GM10847 (cell line): ENCODE data around the gene MAPKAPK2.

ENCODE experiments used
- POLR2A ChIP-seq: IDR thresholded peaks from 2 replicates; pipeline ENCODE4 v1.6.1; 2011; ENCODE audit not compliant: insufficient read length; ENCODE audit errors: extremely low read depth

MAPKAPK2 gene

GRCh38 chr1:206704226-206704625 lies 19.5 kb downstream of the MAPKAPK2 start:
- TF ChIP-seq POLR2A, result no peak

- TF ChIP-seq POLR2A, result no peak
Measured at GRCh38 chr1:206705191-206705590, 20.5 kb downstream of the MAPKAPK2 start.

GRCh38 chr1:206705726-206706297 lies 21.1 kb downstream of the MAPKAPK2 start:
- TF ChIP-seq POLR2A, result no peak

GRCh38 chr1:206706298-206706791 lies 21.6 kb downstream of the MAPKAPK2 start:
- TF ChIP-seq POLR2A, result no peak

- TF ChIP-seq POLR2A, result no peak
Measured at GRCh38 chr1:206706806-206707366, 22.2 kb downstream of the MAPKAPK2 start.

GRCh38 chr1:206708058-206708457 lies 23.4 kb downstream of the MAPKAPK2 start:
- no peak for TF ChIP-seq POLR2A

- no peak for TF ChIP-seq POLR2A
Measured at GRCh38 chr1:206708882-206709281, 24.2 kb downstream of the MAPKAPK2 start.

GRCh38 chr1:206709322-206709721 lies 24.6 kb downstream of the MAPKAPK2 start:
- no peak for TF ChIP-seq POLR2A

GRCh38 chr1:206709772-206710459 lies 25.2 kb downstream of the MAPKAPK2 start:
- no peak for TF ChIP-seq POLR2A

- no peak for TF ChIP-seq POLR2A
Measured at GRCh38 chr1:206710460-206710823, 25.7 kb downstream of the MAPKAPK2 start.

GRCh38 chr1:206713070-206713469 lies 28.4 kb downstream of the MAPKAPK2 start:
- TF ChIP-seq POLR2A, result no peak

- no peak for TF ChIP-seq POLR2A
Measured at GRCh38 chr1:206713910-206714312, 29.2 kb downstream of the MAPKAPK2 start.

GRCh38 chr1:206714331-206715058 lies 29.8 kb downstream of the MAPKAPK2 start:
- no peak for TF ChIP-seq POLR2A

- no peak for TF ChIP-seq POLR2A
Measured at GRCh38 chr1:206715120-206715519, 30.4 kb downstream of the MAPKAPK2 start.

GRCh38 chr1:206715552-206716158 lies 30.9 kb downstream of the MAPKAPK2 start:
- no peak for TF ChIP-seq POLR2A
